ENCODE results near the gene LDB2.

DNA sequence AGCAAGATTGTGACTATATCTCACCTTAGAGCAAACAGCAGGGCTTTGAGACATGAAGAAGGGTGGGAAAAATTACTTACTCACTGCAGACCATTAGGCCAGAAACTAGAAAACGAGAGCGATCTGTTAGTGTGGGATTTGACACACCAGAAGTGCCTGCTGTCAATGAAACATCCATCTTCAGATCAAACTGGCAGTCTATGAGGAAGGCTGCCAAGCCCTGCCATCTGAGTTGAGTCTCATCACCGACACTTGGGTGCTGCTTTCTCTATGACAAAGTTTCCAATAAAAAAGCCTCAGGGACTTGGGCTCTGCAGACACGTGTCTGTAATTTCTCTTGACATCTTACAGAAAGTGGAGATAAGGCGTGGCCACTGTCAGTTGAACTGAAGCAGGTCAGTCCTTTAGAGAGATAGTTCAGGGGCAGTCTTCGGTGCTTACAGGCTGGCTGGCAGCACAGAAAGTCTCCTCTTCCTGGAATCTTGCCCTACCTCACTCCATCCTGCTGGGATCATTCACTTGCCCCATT, 40.1 kb upstream of the LDB2 start:
- TF ChIP-seq YY1 (IDR thresholded peaks at IDR 0.05; ENCODE audit: insufficient read depth, insufficient read length), result no peak
- no peak for TF ChIP-seq ZNF274 (IDR thresholded peaks at IDR 0.05; ENCODE audit: low read depth, low read length)
- no peak for TF ChIP-seq SUZ12 (IDR thresholded peaks at IDR 0.05; ENCODE audit: extremely low read depth, insufficient read depth, insufficient read length)

Measured in NT2/D1 (cell line).